GM06990 (cell line): Measurements from ENCODE around the gene COX10.

Experiments
- DNase-seq: peaks from one replicate; pipeline ENCODE4 v3.0.0-alpha.2; 2011; ENCODE audit not compliant: insufficient read length; ENCODE audit errors: extremely low read depth
- H3K27me3 ChIP-seq: replicated peaks from 2 replicates; pipeline ENCODE4 v1.6.0; 2011; ENCODE audit warnings: low read length; ENCODE audit not compliant: control insufficient read depth, insufficient read depth
- H3K36me3 ChIP-seq: 2 replicates; pipeline ENCODE4 v1.5.1; 2011; ENCODE audit warnings: low read length; ENCODE audit not compliant: control insufficient read depth, insufficient read depth
- H3K4me3 ChIP-seq: replicated peaks from 2 replicates; pipeline ENCODE4 v1.5.1; 2011; ENCODE audit warnings: low read depth, mild to moderate bottlenecking, control low read depth, low read length
- CTCF ChIP-seq: IDR thresholded peaks from 2 replicates; pipeline ENCODE4 v1.5.1; 2011; ENCODE audit warnings: low read length, control low read depth, mild to moderate bottlenecking, inconsistent platforms; ENCODE audit not compliant: insufficient read depth, poor library complexity, severe bottlenecking

Gene COX10

GRCh38 chr17:14060706-14061105 is 8.6 kb upstream of the COX10 start:
- no peak for TF ChIP-seq CTCF
- peaks cover 2% of the 10 kb centered on the region; the same call in 1 of the 2 replicates for H3K36me3 ChIP-seq

GRCh38 chr17:14061666-14062560 is 7.4 kb upstream of the COX10 start:
- no peak for TF ChIP-seq CTCF
- H3K27me3 ChIP-seq = no peaks in the 10 kb centered on the region
- H3K36me3 ChIP-seq = peaks cover 2% of the 10 kb centered on the region; the same call in 1 of the 2 replicates
- no peak overlapping the region for H3K4me3 ChIP-seq
- no peak for DNase-seq

More at GRCh38 chr17:14060706-14061105, 8.6 kb upstream of the COX10 start:
- Histone ChIP-seq H3K4me3 (no peak overlapping the region), H3K27me3 (no peaks in the 10 kb centered on the region)
- DNase-seq = no peak

DNA sequence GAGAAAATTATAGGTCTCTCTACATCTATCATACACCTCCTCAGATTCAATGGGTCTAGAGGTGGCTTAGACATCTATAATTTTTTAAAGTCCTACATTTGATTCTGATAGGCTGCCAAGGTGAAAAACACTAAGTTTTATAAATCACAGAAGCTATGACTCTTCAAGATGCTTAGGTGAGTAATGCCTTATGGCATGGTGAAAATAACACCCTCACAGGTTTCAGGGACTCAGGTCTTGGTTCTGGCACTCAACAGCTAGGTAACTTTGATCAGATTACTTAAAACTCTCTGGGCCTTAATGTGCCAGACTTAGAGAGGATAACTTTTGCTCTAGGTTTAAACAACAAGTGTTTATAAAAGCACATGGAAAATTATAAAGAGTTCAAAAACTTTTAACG is 2.0 kb upstream of the COX10 start:
- Histone ChIP-seq H3K27me3 (no peaks in the 10 kb centered on the region), H3K4me3 (no peak overlapping the region), H3K36me3 (no peaks in the 10 kb centered on the region)
- DNase-seq = no peak
- no peak for TF ChIP-seq CTCF

- DNase-seq = peak; percentile 3
- no peak for TF ChIP-seq CTCF
- Histone ChIP-seq H3K36me3 (no peaks in the 10 kb centered on the region), H3K4me3 (peak overlapping the region; percentile 99), H3K27me3 (no peaks in the 10 kb centered on the region)
These were observed 608 bp upstream of the COX10 start for GRCh38 chr17:14068542-14069250.

GRCh38 chr17:14070344-14070984 is 1.2 kb downstream of the COX10 start:
- no peaks in the 10 kb centered on the region for H3K27me3 ChIP-seq
- H3K36me3 ChIP-seq = no peaks in the 10 kb centered on the region
- H3K4me3 ChIP-seq = peak overlapping the region; percentile 99
- no peak for TF ChIP-seq CTCF
- no peak for DNase-seq
